Measurements from ENCODE around the gene PFKFB1. TPM values are rescaled to one million over a fixed set of nuclear protein-coding genes. Genes with fewer than 3 reads are reported as not detected.

PFKFB1 gene
- total and polyA plus RNA-seq, 9 of the 15 experiments (the other 6 are each of a cell fraction or from before 2014, with no cell fraction given): 0.07 to 0.24 (median 0.15) TPM; not detected in 2

GRCh38 chrX:55030271-55031205 is 36.5 kb upstream of the PFKFB1 start, which contains the start of gene ALAS2:
ALAS2 (minus strand) TSS chrX:55030977; CDS start chrX:55026000, 4,977 bp downstream.
- FAIRE-seq: no peak

More at GRCh38 chrX:55030271-55031205, 36.5 kb upstream of the PFKFB1 start, which contains the start of gene ALAS2:
- TF ChIP-seq ZNF512 (tag; IDR thresholded peaks at IDR 0.05): peak; percentile 93
- no peak for TF ChIP-seq RBM34 (IDR thresholded peaks at IDR 0.05; ENCODE audit: borderline replicate concordance, insufficient read depth, low read length)
- no peak for TF ChIP-seq RAD51 (IDR thresholded peaks at IDR 0.05; ENCODE audit: borderline replicate concordance, low read depth)
- no peak for TF ChIP-seq NR2C1 (IDR thresholded peaks at IDR 0.05)
- no peak for TF ChIP-seq NR2C1 (tag; IDR thresholded peaks at IDR 0.05)
- peak; percentile 29; the same call in 1 of the 2 replicates for TF ChIP-seq SPI1 (IDR thresholded peaks at IDR 0.05; ENCODE audit: borderline replicate concordance, low read depth, low read length)
- no peak for TF ChIP-seq NR2C2 (CRISPR knock-in tag; IDR thresholded peaks at IDR 0.05)
- no peak for TF ChIP-seq NR2C2 (tag; IDR thresholded peaks at IDR 0.05)
- peak; percentile 33; the same call in 1 of the 2 replicates for TF ChIP-seq VEZF1 (CRISPR knock-in tag; IDR thresholded peaks at IDR 0.05)
- peak; percentile 8 for TF ChIP-seq ARHGAP35 (IDR thresholded peaks at IDR 0.05; ENCODE audit: partially characterized antibody)
- TF ChIP-seq BDP1 (IDR thresholded peaks at IDR 0.05; ENCODE audit: insufficient read depth, insufficient read length): no peak
- 0 out of 4 replicates have a peak, but pooled peaks of 1 of the 2 experiments have one; percentile 60 for TF ChIP-seq MLLT1 (IDR thresholded peaks at IDR 0.05)
- Histone ChIP-seq H2AFZ (ENCODE audit: low read depth, low read length) (0 out of 2 replicates have a peak within 1 kb of the TSS, but pooled peaks have one; percentile 47), H3K27me3 (ENCODE audit: control insufficient read depth in 2 of 2, insufficient read depth in 2 of 2, low read length in 2 of 2) (no peaks in the 10 kb centered on the region), H3K4me3 (peak within 1 kb of the TSS; percentile 22), H3K4me2 (ENCODE audit: insufficient read depth, low read length) (peak within 1 kb of the TSS; percentile 63), H3K9ac (ENCODE audit: insufficient read depth in 1 of 2, low read depth in 2 of 2, low read length in 2 of 2) (peak within 1 kb of the TSS; percentile 51 to 81; a peak in 3 of 4 replicates), H3K9me1 (ENCODE audit: control insufficient read depth, insufficient read depth, low read length) (no peaks in the 10 kb centered on the region), H3K4me1 (replicated peaks in 1 of 2; ENCODE audit: control insufficient read depth in 2 of 2, insufficient read depth in 2 of 2, low read length in 2 of 2) (peaks cover 9 to 36% of the 10 kb centered on the region in 2 experiments; a peak in 4 of 5 replicates), H3K27ac (ENCODE audit: extremely low read depth, low read depth, low read length) (peak within 1 kb of the TSS; percentile 21; the same call in 1 of the 3 replicates), H4K20me1 (replicated peaks; ENCODE audit: control insufficient read depth, insufficient read depth, low read length) (no peaks in the 10 kb centered on the region), H3K79me2 (ENCODE audit: control insufficient read depth, insufficient read depth, low read length) (peaks cover 17% of the 10 kb centered on the region), H3K9me3 (replicated peaks; ENCODE audit: control insufficient read depth, insufficient read depth, low read depth, low read length) (no peaks in the 10 kb centered on the region), H3K36me3 (ENCODE audit: control insufficient read depth, insufficient read depth, low read length) (no peaks in the 10 kb centered on the region; the same call in 2 of the 3 replicates)
- ChIA-PET POLR2A (no interaction called here), CTCF (ENCODE audit: low intra/inter-chr PET ratio) (no interaction called here)
- BruUV-seq (replicated peaks): no TSS peak
- intact Hi-C loops (cut with micrococcal nuclease) (no loop called here), in situ Hi-C loops (cut with MboI) (no loop called here)
- DNase-seq (ENCODE audit: extremely low read depth in 1 of 4, low spot score in 3 of 4) (peak in 2 of 4 experiments; percentile 38 to 48), ATAC-seq (peak; percentile 61)
- WGBS (ENCODE audit: insufficient coverage, low coverage, missing lambda C conversion rate): 4% methylated on average over 5 of the region's 7 CpGs

Data from K562 (cell line).